HG03354 (cell line): ENCODE results near the gene ENKUR.
"Not testable (repeated sequence)": the region's sequence is repeated elsewhere in the genome, so short reads cannot be mapped to it uniquely, and the experiment has no call there.

Source experiments
- ATAC-seq: cut with Tn5 transposase; IDR thresholded peaks from one replicate; pipeline ENCODE4 v1.9.1; 2021; ENCODE audit warnings: mild to moderate bottlenecking; ENCODE audit not compliant: unreplicated experiment, poor library complexity, severe bottlenecking

ENKUR gene

DNA sequence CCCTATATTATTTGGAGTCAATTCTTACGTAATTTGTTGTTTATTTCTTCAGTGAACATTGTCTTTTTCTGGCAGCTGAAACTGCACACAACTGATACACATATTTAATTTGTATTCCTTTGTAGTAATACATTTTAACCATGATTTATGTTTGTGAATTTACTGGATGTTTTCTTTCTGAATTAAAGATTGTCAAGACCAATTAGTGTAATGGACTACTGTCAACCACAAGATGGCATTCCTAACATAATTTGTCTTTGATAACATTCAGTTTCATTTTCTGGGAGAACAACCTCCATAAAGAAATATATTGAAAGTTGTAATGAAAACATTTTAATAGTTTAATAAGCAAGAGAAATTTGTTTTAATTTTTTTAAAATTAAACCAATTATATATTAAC is 10.5 kb upstream of the ENKUR start:
- ATAC-seq = no peak

DNA sequence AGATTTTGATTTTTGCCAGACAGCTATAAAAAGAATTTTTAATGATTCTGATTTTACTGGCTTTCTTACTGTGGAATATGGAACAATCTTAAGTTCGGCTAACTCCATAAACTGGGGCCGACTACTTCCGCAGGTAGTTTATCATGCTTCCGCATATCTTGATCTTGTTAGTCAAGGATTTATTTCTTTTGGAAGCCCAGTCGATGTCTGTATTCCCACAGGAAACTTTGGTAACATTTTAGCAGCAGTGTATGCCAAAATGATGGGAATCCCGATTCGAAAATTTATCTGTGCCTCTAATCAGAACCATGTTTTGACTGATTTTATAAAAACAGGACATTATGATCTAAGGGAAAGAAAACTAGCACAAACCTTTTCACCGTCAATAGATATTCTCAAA is 8.6 kb upstream of the ENKUR start:
- no peak for ATAC-seq

DNA sequence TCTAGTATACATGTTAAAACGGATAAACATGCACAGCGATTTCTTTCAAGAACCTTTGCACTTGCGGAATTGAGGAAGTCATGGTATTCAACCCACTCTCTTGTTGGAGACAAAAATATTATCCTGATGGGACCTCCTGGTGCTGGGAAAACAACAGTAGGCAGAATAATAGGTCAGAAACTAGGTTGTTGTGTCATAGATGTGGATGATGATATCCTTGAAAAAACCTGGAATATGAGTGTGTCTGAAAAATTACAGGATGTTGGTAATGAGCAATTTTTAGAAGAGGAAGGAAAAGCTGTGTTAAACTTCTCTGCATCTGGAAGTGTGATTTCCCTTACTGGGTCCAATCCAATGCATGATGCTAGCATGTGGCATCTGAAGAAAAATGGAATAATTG is 7.3 kb upstream of the ENKUR start:
- no peak for ATAC-seq

DNA sequence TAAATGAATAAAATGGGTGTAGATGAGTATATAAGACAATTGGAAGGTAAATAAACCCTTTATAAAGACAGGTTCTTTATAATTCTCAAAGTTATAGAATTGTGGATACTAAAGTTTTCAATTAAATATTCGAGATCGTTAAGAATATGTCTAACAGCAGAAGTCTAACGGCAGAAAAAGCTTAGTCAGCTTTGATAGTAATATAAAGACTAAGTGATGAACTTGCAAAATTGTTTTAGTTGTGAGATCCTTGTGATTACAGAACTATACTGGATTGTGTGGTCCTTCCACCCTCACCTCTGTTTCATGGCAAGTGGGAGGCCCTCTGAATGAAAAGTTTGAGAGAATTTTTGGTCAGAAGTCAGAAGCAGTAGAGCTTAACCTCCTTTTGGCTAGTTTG is 2.7 kb upstream of the ENKUR start:
- no peak for ATAC-seq

DNA sequence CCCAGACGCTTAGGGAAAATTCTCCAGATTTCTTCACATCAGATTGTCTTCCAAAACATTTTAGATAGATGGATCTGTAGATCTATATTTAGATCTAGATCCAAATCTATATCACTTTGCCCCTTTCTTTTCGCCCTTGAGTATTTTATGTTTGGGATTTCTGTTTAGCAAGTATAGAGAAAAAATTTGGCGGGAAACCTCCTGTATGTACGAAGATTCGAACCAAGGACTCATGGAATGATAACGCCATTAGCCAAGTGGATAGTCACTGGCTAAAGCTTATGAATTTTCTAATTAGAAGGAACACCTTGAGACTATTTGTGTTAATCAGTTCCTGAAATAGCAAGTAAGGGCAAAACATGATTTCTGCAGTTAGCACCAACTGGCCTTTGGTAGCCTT is 1.7 kb upstream of the ENKUR start:
- ATAC-seq = no peak

DNA sequence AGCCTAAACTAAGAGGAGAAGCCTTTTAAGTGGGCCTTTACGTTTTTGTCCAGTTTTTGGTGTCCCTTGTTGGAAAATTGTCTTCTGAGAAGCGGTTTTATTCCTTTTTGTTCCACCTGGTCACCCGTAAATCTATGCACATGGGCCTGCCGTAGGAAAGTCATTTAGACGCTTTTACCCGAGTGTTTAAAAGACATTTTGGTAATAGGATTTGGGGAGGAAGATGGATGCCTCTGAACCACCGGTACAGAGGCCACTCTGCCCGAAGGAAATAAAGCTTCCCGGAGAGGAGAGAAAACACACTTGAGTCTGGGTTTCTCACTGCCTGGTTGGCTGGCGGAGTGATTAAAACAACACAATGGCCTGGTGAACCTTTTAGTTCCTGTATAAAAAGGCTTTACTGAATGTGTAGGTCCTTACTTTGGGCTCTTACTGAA is 1.2 kb upstream of the ENKUR start:
- ATAC-seq = no peak

DNA sequence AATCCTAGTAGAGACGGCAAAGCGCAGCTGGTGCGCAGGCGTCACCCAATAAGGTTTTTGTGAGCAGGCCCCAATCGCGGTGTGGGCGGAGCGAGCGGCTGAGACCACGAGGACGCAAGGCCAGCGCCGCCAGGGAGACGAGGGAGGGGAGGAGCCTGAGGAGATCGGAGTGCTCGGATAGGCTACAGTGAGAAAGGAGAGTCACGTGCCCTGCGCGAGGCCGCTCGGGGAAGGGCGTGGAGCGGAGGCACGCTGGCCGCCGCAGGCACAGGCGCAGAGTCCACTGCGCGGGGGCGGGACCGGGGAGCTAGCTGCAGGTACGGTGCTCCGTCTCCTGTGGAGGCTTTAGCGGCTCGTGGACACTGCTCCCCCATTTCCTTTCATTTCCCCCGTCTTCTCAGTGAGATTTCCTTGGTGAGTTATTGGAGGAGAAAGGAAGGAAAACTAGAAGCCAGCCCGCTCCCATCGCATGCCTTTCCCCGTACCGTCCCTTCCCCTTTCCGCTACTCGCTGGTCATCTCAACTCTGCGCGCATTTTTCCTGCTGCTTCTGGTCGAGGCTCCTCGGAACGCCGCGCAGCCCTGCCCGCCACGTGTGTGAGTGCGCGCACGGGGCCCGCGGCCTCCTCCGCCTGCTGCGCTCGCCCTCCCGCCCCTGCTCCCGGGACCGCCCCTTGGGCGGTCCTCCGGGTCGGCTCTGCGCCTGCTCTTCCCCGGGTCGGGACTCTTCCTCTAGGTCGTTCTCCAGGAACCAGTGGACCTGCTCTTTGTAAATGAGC is 607 bp upstream of the ENKUR start, which contains the start of gene THNSL1:
Gene THNSL1, plus strand, starts transcription at position 237 of the 778 bp plus-strand sequence. CDS start 6,612 bp downstream, outside the sequence.
- peak; percentile 97 for ATAC-seq

DNA sequence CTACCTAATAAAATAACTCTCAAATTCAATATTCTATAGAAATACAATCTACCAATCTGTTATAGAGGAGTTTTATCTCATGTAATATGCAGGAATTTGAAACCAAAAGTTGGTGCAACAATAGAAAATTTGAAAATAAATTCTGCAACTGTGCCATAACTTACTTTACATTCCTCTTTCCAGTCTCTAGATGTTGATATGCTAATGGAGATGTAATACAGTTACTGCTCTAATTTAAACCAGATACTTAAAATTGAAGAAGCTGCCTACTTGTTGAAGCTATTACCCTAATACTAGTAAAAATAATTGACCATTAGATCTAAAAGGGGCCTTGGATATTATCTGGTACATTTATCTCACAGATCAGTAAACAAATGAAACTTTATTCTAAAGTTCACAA is 1.4 kb downstream of the ENKUR start:
- ATAC-seq = no peak

DNA sequence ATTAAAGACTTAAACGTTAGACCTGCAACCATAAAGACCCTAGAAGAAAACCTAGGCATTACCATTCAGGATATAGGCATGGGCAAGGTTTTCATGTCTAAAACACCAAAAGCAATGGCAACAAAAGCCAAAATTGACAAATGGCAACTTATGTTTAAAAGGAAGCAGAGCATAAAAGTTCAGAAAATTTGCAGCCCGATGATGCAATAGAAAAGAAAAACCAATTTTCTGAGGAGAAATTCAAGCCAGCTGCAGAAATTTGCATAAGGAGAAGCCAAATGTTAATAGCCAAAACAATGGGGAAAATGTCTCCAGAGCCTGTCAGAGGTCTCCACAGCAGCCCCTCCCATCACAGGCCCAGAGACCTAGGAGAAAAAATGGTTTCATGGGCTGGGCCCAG is 4.4 kb downstream of the ENKUR start:
- ATAC-seq = not testable (repeated sequence)

DNA sequence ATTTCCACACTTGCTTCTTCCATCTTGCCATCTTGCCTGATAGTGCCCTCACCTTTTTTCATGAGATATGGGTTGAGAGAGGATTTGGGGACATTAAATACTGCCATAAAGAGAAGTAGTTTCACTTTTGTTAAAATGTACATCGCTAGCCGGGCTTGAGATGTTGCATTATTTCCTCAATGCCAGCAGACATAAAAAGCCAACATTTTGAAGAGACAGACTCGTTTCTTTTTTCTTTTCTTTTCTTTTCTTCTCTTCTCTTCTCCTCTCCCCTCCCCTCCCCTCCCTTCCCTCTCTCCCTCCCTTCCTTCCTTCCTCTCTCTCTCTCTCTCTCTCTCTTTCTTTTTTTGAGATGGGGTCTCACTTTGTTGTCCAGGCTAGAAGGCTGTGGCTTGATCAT is 17.9 kb downstream of the ENKUR start:
- ATAC-seq = no peak

DNA sequence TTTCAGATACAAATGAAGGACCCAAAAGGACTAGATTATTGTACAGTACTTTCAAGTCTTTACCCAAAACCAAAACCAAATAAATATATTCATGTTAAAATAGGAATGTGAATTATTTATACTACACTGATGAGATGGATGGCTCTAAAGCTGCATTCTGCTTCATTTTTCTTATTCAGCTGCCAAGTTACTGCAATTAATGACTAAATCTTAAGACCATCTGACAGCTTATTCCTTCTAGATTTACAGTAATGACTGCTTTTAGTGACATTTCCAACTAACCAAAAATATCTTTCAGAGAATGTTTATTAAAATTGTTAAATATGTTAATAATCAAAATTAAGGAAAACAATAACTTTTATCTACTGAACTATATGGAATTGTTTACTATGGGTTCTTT is 20.9 kb downstream of the ENKUR start:
- ATAC-seq = no peak

DNA sequence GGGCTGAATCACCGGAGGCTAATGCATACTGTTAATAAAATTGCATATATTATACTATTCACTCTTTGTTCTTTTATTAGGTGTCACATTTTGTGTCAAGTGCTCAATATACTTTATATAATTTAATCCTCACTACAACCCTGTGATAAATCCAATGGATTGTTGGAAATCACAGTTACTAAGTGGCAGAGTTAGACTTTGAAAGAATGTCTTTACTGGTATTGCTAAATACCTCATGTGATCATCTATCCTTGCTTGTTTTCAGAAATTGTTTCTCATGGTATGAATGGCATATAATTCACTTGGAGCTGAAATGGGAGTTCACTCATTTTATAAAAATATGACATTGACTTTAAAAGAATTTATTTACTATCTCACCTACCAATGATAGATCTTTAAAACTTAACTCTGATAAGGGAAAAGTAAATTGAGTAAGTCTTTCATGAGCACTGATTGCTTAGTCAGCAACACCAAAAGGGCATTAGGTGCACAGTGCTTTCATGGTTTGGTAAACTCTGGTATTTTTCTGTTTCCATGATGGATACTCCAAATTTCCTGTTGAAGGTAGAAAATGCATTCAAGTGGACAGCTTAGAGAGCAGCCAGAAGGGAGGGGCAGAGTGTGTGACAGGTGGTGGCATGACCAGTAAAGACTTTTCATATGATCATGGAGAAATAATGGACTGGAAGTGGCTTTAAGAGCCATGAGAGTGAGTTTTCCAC is 22.6 kb downstream of the ENKUR start:
- ATAC-seq = no peak

DNA sequence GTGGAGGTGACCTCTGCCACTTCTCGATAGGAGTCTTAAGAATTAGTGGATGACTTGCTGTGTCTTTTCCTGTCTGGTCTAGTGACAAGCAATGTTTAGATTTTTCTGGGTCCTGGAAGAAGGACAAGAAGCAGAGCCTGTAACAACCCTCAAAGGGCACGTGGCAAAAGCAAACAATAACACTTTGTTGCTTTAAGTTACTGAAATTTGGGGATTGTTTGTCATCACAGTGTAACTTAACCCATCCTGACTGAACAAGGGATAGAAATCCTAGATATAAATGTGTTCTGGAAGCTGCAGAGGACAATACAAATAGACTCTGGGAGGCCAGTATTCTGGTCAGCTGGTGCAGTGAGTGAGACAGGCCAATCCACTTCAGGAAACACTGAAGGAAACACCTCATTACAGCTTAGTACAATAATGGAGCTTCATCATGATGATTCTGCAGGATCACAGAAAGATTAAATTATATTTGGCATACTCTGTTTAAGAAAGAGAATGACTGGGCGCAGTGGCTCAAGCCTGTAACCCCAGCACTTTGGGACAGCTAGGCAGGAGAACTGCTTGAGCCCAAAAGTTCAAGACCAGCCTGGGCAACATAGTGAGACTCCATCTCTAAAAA is 23.3 kb downstream of the ENKUR start:
- ATAC-seq = no peak

DNA sequence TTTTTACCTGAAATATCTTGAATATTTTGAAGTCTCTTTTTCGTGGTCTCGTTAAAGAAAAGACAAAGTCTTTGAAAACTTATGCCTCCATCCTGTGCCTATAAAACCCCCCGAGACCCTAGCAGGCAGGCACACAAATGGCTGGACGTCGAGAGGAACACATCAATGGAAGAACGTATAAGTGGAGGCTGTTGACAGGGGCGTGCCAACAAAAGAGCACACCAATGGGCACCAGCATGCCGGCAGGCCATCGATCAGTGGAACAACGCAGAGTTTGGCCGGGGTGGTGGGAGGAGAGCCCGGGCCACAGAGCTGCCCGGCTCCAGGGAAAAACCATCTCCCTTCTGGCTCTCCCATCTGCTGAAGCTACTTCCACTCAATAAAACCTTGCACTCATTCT is 24.7 kb downstream of the ENKUR start:
- no peak for ATAC-seq

DNA sequence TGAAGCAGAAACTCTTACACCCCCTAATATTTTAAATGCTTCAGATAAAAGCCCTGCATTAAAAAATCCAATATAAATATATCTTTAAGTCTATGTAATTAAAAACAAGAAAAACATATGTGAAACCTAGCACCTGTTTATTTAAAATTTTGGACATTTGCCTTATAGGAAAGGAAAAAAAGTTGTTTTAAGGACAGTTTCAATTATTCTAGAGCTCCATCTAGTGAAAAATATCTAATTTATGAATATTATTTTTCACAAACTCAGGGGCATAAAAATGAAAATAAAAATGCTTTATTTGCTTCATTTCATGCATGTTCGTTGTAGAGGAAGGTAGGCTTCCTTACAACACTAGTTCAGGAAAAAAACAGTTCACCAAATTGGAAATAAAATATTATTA is 26.1 kb downstream of the ENKUR start:
- no peak for ATAC-seq

DNA sequence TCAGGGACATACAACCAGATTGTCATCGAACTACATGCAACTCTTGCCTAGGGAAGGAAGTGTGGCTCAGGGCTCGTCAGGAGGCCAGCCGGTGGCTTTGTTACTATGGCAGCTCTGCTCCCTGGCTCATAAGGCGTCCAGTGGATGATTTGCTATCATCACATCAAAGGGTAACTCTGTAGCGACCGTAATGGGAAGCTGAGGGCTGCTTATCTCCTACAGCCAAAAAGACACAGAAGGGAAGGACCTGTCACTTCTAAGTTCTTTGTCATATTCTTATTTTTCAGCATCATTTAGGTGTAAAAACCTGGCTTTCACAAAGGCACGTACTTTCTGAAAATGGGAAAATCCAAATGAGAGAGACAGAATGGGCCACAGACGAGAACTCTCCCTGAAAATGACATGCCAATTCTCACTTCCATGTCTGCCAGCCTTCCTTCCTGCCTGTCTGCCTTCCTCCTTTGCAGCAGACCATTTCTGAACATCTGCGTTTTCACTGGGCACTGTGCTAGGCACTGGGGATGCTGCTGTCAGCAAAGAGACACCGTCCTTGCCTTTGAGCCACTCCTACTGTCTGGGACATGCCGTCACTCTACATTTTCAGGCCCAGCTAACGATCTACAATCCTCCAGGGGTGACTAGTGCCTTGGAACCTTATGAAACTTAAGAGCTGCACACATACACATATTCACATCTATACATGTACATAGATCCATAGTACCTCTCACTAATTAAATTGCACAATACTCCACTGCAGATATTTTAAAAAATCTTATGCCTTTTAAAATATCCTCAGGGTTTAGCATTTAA is 26.9 kb downstream of the ENKUR start:
- ATAC-seq = no peak

DNA sequence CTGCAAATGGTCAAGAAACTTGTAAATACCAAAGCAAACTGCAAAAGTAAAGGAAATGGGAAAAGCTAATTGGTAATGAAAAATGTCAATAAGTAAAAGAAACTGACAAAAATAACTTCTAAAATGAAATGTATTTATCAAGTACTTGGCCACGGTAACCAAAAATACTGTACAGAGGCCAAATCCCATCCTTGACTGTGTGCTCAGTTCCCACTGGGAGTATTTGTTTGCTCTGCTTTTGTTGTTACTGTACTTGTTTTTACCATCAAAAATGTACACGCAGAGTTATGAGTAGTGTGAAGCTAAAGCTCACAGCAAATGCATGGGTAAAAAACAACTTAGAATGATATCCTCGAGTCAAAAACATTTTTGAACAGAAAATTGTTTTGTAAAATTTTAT is 31.1 kb downstream of the ENKUR start:
- no peak for ATAC-seq

DNA sequence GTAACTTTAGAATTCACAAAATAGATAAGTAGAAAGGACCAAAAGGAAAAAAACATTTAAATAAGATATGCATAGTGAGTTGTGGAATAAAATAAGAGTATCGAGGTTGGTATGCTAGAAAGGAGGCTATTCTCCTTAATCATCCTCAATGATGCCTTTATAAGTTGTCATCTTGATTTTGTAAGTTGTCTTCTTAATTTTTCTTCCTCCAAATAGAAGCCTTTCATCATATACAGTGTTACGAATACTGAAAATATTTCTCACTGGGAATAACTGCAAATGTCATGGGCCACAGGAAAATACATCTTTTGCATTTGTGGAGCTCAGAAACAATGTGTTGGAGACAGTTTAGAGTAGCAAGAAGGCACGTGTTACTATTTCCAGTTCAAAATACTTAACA is 32.0 kb downstream of the ENKUR start:
- ATAC-seq = no peak

DNA sequence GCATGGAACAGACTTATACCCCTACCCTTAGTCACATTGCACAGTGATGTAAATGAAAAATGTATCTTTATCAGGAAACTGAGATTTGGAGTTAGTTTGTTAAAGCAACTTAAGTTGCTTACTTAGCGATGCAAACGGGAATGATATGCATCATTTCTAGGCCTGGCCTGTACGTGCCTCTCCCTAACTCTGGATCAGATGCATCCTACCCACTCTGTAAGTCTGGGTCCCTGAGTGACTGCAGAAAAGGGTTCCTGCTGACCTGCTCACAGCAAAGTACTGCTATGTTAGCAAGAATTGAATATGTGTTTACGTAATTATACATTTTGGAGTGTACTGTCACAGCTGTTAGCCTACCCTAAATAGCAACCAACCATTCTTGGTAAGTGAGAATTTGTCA is 32.8 kb downstream of the ENKUR start:
- ATAC-seq = no peak
